Measurements from ENCODE around the gene CPD. TPM values are rescaled to one million over a fixed set of nuclear protein-coding genes. Genes with fewer than 3 reads are reported as not detected.
A peak's percentile ranks its signal among the peaks of the same experiment; 100 is the strongest.

The CPD gene
- total and polyA plus RNA-seq, 2 of the 13 experiments (the other 11 are each of a cell fraction or from before 2014, with no cell fraction given), result 46.1 to 72.3 TPM

DNA sequence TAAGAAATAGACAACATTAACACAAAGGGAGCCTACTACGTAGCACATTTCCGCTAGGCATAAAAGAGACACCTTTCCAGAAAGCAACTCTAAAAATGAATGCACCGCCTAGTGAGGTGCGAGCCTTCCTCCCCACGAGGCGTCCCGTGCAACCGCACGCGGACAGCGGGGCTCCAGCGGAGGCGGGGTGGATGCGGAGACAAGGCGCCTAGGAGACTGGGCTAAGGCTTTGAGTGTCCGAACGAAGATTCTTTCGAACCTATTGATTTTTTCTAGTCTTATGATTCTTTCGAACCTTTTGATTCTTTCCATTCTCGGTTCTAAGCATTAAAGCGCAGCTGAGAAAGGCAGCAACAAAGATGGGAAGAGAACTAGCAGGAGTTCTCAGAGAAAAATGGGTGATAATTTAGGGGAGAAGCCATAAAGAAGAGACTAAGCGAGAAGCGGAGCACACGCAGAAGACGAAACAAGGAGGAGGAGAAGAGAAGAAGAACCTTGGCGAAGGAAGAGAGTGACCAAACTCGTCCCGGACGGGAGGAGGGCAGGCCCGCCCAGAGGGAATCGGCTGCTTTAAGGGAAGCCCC lies 394 bp upstream of the CPD start (continued):
- TF ChIP-seq, protein P1, sequence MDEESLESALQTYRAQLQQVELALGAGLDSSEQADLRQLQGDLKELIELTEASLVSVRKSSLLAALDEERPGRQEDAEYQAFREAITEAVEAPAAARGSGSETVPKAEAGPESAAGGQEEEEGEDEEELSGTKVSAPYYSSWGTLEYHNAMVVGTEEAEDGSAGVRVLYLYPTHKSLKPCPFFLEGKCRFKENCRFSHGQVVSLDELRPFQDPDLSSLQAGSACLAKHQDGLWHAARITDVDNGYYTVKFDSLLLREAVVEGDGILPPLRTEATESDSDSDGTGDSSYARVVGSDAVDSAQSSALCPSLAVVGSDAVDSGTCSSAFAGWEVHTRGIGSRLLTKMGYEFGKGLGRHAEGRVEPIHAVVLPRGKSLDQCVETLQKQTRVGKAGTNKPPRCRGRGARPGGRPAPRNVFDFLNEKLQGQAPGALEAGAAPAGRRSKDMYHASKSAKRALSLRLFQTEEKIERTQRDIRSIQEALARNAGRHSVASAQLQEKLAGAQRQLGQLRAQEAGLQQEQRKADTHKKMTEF (CRISPR knock-in tag; IDR thresholded peaks at IDR 0.05), result no peak; the same call in 1 of the 2 replicates
- peak; percentile 43; the same call in 1 of the 2 replicates for TF ChIP-seq ZNF674 (CRISPR knock-in tag; IDR thresholded peaks at IDR 0.05; ENCODE audit: low read depth)
- TF ChIP-seq NR1H2 (CRISPR knock-in tag; IDR thresholded peaks at IDR 0.05; ENCODE audit: borderline replicate concordance, low read depth), result 0 out of 2 replicates have a peak, but pooled peaks have one; percentile 37
- TF ChIP-seq CREM (IDR thresholded peaks at IDR 0.05), result 0 out of 2 replicates have a peak, but pooled peaks have one; percentile 41
- TF ChIP-seq CREM (CRISPR knock-in tag; IDR thresholded peaks at IDR 0.05), result no peak
- TF ChIP-seq, protein P2, sequence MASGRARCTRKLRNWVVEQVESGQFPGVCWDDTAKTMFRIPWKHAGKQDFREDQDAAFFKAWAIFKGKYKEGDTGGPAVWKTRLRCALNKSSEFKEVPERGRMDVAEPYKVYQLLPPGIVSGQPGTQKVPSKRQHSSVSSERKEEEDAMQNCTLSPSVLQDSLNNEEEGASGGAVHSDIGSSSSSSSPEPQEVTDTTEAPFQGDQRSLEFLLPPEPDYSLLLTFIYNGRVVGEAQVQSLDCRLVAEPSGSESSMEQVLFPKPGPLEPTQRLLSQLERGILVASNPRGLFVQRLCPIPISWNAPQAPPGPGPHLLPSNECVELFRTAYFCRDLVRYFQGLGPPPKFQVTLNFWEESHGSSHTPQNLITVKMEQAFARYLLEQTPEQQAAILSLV (CRISPR knock-in tag; IDR thresholded peaks at IDR 0.05; ENCODE audit: borderline replicate concordance), result peak; percentile 59
- TF ChIP-seq NKX3-1 (CRISPR knock-in tag; IDR thresholded peaks at IDR 0.05), result 0 out of 2 replicates have a peak, but pooled peaks have one; percentile 78
- no peak for TF ChIP-seq HNRNPUL1 (IDR thresholded peaks at IDR 0.05; ENCODE audit: low read depth, low read length)
- peak; percentile 29; the same call in 1 of the 2 replicates for TF ChIP-seq TBX2 (CRISPR knock-in tag; IDR thresholded peaks at IDR 0.05; ENCODE audit: borderline replicate concordance)
- TF ChIP-seq KDM2A (CRISPR knock-in tag; IDR thresholded peaks at IDR 0.05; ENCODE audit: borderline replicate concordance, low read depth), result peak; percentile 45; the same call in 1 of the 2 replicates
- TF ChIP-seq ZBTB42 (CRISPR knock-in tag; IDR thresholded peaks at IDR 0.05), result 0 out of 2 replicates have a peak, but pooled peaks have one; percentile 63
- TF ChIP-seq ZNF329 (CRISPR knock-in tag; IDR thresholded peaks at IDR 0.05; ENCODE audit: low read depth), result 0 out of 2 replicates have a peak, but pooled peaks have one; percentile 14
- TF ChIP-seq, protein P3, sequence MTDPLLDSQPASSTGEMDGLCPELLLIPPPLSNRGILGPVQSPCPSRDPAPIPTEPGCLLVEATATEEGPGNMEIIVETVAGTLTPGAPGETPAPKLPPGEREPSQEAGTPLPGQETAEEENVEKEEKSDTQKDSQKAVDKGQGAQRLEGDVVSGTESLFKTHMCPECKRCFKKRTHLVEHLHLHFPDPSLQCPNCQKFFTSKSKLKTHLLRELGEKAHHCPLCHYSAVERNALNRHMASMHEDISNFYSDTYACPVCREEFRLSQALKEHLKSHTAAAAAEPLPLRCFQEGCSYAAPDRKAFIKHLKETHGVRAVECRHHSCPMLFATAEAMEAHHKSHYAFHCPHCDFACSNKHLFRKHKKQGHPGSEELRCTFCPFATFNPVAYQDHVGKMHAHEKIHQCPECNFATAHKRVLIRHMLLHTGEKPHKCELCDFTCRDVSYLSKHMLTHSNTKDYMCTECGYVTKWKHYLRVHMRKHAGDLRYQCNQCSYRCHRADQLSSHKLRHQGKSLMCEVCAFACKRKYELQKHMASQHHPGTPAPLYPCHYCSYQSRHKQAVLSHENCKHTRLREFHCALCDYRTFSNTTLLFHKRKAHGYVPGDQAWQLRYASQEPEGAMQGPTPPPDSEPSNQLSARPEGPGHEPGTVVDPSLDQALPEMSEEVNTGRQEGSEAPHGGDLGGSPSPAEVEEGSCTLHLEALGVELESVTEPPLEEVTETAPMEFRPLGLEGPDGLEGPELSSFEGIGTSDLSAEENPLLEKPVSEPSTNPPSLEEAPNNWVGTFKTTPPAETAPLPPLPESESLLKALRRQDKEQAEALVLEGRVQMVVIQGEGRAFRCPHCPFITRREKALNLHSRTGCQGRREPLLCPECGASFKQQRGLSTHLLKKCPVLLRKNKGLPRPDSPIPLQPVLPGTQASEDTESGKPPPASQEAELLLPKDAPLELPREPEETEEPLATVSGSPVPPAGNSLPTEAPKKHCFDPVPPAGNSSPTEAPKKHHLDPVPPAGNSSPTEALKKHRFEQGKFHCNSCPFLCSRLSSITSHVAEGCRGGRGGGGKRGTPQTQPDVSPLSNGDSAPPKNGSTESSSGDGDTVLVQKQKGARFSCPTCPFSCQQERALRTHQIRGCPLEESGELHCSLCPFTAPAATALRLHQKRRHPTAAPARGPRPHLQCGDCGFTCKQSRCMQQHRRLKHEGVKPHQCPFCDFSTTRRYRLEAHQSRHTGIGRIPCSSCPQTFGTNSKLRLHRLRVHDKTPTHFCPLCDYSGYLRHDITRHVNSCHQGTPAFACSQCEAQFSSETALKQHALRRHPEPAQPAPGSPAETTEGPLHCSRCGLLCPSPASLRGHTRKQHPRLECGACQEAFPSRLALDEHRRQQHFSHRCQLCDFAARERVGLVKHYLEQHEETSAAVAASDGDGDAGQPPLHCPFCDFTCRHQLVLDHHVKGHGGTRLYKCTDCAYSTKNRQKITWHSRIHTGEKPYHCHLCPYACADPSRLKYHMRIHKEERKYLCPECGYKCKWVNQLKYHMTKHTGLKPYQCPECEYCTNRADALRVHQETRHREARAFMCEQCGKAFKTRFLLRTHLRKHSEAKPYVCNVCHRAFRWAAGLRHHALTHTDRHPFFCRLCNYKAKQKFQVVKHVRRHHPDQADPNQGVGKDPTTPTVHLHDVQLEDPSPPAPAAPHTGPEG (CRISPR knock-in tag; IDR thresholded peaks at IDR 0.05), result peak; percentile 51
- 0 out of 2 replicates have a peak, but pooled peaks have one; percentile 50 for TF ChIP-seq TEAD2 (CRISPR knock-in tag; IDR thresholded peaks at IDR 0.05)
- TF ChIP-seq ZFP90 (CRISPR knock-in tag; IDR thresholded peaks at IDR 0.05; ENCODE audit: borderline replicate concordance), result 0 out of 2 replicates have a peak, but pooled peaks have one; percentile 24
- TF ChIP-seq SMYD3 (CRISPR knock-in tag; IDR thresholded peaks at IDR 0.05), result peak; percentile 51; the same call in 1 of the 2 replicates
- 0 out of 2 replicates have a peak, but pooled peaks have one; percentile 31 for TF ChIP-seq ZNF350 (CRISPR knock-in tag; IDR thresholded peaks at IDR 0.05; ENCODE audit: borderline replicate concordance, low read depth)
- TF ChIP-seq ZNF501 (CRISPR knock-in tag; IDR thresholded peaks at IDR 0.05), result peak; percentile 49; the same call in 1 of the 2 replicates
- TF ChIP-seq MYC (CRISPR knock-in tag; IDR thresholded peaks at IDR 0.05; ENCODE audit: borderline replicate concordance), result peak; percentile 53; the same call in 1 of the 2 replicates
